Measurements from ENCODE around the gene TBC1D22A.
"Not testable (repeated sequence)": the region's sequence is repeated elsewhere in the genome, so short reads cannot be mapped to it uniquely, and the experiment has no call there.

The TBC1D22A gene

DNA sequence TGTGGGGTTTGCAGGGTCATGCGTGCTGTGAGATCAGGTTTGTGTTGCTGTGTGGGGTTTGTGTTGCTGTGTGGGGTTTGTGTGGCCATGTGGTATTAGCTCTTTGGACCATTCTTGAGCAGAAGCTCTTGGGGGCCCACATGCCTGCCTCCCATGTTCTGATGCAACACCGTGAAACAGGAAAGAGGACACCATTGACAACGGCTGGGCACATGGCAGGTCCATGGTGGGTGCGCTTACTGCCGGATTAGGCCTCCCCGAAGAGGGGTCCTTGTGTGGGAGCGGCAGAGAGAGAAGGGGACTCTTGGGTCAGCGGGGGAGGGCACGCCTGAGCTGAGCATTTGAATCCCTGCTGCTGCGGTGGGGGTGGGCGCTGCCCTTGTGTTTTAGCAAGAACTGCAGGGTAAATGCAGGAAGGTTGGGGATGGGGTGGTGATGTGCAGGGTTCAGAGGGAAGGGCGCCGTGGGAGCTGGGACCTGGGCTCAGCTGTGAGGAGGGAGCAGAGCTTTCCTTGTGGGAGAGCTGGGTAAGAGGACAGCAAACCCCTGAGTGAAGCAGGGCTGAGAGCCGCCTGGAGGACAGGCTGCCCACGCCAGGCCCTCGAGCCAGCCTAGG lies 361.5 kb downstream of the TBC1D22A start:
- no peak for DNase-seq (ENCODE audit: low spot score)

DNA sequence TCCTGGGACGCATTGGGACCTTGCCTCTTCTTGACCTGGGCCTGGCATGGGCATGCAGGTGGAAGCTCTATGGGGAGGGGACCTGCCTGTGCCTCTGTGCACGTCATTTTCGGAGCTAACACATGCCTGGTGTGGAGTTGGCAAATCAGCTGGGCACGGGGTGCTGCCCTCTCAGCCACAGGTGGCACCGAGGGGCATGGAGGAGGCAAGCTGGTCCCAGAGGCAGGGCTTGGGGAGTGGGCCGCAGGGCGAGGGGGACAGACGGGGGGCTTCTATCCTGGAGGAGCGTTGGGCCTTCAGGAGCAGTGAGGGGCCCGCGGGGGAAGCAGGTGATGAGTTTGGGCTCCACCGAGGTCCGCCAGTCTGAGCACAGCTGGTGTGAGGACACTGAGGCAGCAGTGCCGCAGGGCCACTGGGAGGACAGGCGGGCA lies 362.0 kb downstream of the TBC1D22A start:
- no peak for DNase-seq (ENCODE audit: low spot score)

DNA sequence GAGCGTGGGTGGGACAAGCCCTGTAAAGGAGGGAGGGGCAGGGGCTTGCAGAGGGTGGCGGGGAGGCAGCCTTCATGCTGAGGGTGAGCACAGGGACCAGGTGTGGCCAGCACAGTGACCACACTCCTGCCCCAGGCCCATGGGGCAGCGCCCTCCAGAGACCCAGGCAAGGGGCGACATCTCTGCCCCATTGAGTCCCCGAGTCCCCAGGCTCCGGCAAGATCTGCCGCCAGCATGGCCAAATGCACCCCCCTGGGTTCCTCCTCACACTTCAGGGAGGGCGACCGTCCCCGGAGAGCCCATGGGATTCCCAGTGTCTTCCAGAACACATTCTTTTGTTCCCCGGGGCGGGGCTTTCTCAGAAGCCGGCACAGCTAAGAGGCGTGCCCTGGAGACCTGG lies 362.5 kb downstream of the TBC1D22A start:
- DNase-seq (ENCODE audit: low spot score) = no peak

DNA sequence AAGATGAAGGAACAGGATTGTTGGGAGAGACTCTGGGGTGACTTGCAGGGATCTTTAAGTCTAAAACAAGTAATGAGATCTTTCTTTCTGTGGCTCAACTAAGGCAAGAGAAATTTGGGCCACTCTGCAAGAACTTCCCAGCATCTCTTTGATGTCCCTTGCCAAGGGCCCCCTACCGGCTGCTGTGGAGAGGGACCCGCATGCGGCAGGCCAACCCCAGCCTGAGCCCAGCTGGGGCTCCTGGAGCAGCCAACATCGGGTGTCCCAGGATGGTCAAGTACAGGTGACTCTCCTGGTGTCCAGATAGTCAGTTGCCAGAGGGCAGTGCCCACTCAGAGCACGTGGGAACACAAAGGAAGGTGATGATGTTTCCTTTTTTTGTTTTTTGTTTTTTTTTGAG lies 363.2 kb downstream of the TBC1D22A start:
- DNase-seq (ENCODE audit: low spot score) = no peak

DNA sequence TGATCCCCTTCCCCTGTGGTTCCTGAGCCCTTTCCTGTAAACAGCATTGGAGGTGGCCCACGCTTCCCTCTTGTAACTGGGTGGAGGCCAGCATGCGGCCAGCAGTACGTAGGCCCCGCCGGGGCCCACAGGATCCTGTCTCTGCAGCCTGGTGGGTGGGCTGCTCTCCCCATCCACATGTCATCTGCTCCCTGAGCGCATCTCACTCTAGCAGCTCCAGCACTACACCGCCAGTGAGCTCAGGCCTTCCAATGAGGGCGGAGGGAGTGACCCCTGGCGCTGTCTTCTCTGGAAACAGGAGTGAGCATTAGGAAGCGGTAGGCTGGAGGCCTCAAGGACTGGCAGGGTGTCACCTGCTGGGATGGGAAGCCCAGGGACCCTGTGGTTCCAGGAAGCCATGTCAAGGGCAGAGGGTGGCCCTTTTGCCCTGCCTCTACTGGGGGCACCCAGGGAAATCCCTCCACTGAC lies 363.9 kb downstream of the TBC1D22A start:
- DNase-seq (ENCODE audit: low spot score) = no peak

DNA sequence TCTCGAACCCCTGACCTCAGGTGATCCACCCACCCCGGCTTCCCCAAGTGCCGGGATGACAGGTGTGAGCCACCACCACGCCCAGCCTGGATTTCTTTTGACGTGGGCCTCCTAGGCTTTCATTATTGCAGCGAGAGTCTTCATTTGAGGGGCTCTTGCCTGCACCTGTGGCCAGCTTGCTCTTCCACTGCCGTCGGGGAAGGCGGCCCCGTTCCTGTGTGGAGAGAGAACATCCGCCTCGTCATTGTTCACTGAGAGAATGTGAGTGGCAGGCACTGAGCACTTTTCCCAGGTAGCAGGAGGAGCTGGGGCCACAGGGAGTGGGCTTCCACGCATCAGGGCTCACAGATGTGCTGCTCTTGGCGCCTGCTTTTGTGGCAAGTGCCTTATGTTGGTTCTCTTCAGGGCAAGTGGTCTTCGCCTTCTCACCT lies 365.0 kb downstream of the TBC1D22A start:
- no peak for DNase-seq (ENCODE audit: low spot score)

DNA sequence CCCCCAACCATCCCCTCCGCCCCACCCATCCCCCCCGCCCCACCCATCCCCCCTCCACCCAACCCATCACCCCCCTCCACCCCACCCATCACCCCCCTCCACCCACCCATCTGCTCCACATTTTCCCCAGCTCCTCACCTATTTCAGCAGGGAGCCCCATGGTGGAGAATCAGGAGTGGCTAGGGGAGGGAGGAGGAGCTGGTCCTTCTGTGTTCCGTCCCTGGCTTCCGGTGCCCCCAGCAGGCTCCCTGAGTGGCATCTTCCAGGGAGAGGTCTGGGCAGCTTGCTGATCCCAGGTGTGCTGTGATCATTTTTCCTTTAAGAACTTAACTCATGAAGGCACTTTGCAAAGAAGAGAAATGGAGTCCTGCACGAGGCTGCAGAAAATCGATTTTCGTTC lies 365.8 kb downstream of the TBC1D22A start:
- no peak for DNase-seq (ENCODE audit: low spot score)

DNA sequence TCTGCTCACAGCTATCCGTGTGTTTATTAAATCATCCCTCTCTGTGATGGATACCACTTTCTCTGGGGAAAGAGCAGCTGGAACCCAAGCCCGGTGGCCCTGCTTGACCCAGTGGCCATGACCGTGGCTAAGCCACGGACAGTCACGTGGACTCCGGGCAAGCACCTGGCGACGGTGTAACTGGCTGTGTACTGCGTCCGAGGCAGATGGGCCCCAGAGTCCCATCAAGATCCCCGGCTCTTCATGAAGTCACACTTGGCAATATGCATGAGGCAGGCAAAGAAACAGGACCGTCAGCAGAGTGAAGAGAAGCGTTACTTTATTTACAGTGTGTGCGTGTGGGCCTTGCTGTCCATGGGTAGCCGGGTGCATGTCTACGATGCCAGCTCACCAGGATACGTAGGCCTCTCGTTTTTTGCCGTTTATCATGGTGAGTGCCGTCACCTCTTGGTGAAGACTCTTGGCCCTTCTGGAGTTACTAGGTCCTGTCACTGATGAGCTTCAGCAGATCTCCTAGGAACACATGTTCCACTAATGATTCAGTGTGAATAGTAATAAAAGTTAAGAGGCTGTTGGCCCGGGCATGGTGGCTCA lies 366.3 kb downstream of the TBC1D22A start:
- DNase-seq (ENCODE audit: low spot score) = no peak

DNA sequence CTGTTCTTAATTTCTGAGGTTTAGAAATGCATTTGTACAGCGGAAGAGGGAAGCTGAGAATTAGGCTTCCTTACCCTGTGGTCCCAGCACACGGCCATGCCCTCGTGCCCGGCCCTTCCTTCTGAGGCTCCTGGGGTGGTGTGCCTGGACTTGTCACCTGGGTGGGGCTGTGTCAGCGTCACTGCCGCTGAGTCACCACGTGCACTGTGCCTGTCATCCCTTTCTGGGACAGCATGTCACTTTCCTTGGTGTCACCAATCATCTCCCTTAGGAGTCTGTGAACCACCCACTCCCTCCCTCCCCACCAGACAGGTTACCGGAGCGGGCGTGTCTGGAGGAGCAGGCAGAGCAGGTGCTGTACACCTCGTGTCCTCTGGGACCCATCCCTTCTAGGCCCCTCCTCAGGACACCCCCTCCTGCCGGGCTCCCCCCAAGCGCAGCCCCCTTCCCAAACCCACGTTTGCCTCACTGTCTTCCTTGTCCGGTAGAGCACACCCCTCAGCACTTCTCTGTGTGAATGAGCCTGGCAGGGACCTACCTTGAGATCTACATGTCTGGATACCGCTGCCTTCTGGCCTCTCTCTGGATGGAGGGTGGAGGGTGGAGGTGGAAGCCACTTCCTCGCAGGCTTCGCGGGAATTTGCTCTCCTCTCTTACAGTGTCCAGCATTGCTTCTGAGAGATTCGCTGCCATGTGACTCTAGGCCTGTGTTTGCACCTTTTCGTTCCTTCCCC lies 367.6 kb downstream of the TBC1D22A start:
- peak; percentile 8 for DNase-seq (ENCODE audit: low spot score)

DNA sequence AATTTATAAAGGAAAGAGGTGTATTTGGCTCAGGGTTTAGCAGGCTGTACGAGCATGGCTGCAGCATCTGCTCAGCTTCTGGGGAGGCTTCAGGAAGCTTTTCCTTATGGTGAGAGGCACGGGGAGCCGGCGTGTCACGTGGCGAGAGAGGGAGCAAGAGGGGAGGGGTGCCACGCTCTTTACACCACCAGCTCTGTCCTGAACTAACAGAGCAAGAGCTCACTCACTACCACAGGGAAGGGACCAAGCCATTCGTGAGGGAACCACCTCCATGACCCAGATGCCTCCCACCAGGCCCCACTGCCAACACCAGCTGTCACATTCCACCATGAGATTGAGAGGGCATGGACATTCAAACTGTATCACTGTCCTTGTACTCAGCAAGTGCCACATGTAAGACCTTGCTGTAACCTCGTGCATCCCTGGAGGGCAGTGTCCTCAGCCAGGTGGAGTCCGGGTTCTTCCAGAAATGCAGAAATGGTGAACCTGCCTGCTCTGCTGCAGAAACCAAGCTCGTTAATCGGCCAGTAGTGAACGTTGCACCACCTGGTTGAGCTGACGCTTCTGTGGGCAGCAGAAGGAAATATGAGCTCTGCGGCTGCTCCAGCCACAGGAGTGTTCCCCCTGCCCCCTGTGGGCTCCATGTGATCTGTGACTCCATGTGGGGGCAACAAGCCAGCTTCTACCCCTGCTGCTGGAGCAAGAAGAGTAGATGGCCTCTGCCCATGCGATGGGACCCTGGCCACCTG lies 368.6 kb downstream of the TBC1D22A start:
- DNase-seq (ENCODE audit: low spot score) = no peak

DNA sequence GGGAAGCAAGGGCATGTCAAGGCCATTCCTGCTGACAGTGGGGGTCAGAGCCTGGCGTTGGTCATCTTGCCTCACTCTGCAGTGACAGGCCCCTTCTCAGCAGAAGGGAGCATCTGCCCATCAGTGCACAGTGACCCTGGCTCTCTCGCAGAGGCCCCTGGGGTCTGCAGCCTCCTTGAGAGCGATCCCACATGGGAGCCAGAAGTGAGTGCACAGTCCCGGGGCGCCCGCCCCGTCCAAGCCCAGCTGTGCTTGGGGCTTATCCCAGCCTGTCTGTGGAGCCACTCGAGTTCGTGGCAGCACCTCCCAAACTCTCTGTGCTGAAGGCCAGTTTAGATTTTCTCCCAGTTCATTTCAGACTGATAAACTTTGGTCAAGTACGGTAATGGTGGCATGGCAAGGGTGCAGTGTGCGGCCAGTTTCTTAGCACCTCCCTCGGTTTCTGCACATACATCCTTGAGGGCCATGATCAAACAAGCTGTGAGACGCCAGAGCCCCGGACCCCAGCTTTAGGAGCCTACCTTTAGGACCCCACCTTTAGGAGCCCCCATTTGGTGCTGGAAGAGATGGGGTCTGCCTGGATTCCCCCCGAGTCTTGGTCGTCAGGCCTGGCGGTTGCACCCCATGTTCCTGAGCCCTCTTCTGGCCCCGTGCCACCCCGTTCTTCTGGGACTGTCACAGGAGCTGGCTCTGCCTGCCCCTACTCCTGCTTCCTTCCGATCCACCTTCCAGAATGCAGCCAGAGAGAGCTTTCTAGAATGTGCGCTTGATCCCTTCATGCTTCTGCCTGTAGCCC lies 369.4 kb downstream of the TBC1D22A start:
- DNase-seq (ENCODE audit: low spot score) = no peak

DNA sequence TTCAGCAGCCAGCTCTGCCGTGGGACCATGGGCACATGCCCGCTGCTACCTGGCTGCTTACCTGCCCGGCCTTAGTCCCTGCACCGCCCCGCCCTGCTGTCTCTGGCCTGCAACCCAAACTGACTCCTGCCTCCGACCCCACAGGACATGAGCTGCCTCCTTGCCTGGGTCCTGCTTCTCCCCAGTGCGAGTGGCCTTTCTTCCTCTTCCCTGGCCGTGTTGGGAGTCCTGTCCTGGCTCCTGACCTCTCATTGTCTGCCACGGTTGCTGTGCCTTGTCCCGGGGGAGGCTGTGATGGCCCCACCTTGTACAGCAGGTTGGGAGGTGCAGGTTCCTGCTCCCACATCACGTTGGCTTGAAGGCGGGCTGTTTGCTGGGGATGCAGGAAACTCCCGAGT lies 370.0 kb downstream of the TBC1D22A start:
- no peak for DNase-seq (ENCODE audit: low spot score)

DNA sequence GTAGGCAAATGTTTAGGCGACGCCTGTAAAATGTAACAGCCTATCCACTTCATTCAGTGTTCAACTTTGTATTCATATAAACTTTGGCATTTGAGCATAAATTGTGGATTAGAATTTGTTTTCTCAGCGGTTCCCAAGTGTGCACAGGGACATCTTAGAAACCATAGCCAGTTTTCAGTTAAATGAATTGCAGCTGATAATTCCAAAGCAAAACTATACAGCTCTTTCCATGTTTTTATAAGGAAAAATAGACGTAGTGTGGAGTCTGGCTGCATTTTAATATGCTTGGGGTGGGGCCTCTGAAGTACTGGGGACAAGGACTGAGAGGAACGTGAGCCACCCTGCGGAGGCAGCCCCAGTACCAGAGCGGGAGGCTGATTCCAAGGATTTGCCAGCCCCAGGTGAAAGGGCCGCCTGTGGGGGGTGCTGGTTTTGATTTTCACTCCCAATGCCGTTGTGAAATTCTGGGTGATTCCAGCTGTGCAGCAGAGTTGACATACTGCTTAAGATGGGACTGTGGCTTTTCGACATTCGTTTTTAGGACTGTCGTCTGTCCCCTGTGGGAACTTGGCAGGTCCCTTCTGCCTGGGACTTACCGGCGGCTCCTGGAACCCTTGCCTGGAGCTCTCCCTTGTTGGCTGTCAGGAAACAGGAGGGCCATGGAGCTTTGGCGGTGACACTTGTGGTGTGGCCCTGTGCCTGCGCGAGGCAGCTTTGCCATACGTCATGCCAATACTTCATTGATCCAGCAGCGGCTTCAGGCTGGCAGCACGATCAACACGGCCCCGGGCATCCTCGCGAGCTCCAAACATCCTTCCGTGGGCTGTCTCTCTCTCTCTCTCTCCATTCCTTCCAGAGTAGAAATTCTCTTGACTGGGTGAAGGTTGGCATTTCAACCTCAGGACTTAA lies 370.9 kb downstream of the TBC1D22A start:
- no peak for DNase-seq (ENCODE audit: low spot score)

DNA sequence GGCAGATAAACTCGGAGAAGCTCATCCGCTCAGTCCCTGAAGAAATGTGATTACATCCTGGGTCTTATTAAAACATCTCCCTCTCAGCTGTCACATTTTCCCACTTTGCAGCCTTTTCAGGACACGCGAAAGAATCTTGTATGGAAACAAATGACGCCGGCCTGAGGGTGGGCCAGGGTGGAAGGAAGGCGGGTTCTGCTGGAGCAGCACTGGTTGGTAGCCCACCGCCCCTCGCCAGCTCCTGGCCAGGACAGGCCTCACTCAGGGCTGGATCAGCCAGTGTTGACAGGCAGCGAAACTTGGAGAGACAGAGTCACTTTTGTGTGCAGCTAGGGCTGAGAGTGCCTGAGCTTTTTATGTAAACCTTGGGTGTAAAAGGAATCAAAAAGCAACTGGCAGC lies 371.8 kb downstream of the TBC1D22A start:
- DNase-seq (ENCODE audit: low spot score) = no peak

DNA sequence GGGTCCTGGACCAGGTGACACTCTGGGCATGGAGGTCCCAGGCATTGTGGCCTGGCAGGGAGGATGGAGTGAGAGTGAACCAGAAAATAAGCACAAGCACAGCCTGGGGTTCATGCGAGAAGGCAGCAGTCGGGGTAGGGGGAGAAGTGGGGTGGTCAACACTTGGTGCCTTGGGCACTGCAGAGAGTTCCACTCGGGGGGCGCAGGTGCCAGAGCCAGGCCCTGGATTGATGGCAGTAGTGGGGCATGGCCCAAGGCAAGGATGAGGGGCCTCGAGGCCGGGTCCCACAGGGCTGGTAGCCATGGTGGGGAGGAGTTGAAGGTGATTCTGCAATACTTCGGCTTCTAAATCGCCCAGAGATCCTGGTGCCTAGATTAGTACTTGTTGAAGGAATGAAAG lies 372.9 kb downstream of the TBC1D22A start:
- DNase-seq (ENCODE audit: low spot score) = no peak

DNA sequence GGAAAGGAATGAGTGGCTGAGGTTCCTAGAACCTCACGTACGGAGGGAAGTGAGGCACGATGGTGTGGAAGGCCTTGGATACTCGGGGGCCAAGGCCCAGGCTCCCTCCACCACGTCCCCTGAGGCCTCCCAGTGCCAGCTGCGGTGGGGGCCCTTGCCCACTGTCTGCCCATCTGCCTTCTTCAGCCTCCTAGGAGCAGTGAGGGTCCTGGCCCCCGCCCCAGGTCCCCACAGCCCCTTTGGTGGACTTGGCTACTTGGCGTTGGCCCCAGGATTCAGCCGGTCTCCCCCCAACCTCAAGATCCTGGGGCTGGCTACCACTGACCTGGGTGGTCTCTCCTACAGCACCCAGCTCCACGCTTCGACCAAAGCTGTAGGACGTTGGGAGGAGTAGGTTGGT lies 373.6 kb downstream of the TBC1D22A start:
- no peak for DNase-seq (ENCODE audit: low spot score)

DNA sequence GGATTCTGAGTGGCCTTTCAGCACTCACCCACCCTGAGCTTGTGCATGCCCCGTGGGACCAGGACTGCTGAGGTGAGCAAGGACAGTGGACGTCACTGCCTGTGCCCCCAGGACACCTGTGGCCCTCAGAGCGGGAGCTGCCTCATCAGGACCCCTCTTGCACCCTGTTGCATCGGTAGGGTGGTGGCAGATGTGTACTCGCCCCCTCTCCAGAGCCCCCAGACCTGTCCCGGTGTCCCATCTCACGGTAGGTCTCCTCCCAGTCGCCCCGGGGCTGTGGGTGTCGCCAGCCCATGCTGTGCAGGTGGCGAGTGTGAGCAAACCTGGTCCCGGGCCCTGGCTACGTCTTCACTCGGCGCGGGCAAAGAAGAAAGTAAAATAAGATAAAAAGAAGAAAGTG lies 374.2 kb downstream of the TBC1D22A start:
- DNase-seq (ENCODE audit: low spot score) = no peak

DNA sequence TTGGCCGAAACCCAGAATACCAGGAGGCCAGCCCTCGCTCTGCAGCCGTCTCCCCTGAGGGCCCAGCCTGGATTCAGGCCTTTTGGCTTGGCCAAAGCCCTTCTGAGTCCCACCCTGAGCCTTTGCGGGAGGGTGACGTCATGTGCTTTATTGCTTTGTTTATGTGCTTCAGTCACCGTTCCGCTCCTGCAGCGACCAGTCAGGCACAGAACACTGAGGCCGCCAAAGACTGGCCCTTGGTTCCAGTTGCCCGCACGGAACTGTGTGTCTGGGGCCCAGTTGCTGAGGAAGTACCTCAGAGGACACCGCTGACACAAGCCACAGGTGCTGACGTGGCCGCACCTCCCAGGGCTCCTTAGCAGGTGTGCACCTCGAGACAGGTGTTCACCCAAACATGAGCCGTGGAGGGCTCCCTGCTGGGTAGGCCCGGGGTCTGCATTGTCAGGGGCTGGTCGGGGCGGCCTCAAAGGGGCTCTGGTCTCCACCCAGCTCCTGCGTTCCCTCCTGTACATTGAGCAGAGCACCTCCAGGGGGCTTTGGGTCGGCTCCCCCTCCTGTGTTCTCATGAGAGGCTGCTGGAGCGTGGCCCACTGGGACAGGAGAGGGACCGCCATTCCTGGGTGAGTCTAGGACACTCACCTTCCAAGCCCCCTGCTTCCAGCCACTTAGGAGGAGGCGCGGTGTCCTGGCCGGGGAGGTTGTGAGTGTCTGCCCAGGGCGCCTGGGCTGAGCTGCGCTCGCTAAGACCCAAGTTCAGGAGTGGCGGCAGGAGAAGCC lies 376.8 kb downstream of the TBC1D22A start:
- no peak for DNase-seq (ENCODE audit: low spot score)

DNA sequence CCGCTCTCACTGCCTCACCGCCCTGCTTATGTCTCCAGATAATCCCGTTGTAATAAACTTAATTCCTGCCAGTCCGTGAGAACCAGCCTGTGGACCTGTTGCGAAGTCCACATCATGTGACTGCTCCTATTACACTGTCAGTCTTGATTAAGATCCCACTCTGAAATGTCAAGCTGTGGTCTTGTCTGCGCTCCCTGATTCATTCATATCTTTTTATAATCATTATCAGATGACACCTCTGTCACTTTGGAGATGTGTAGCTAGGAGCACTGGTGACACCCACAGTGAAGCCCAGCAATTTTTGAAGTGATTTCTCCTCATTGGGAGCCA lies 377.3 kb downstream of the TBC1D22A start:
- no peak for DNase-seq (ENCODE audit: low spot score)

DNA sequence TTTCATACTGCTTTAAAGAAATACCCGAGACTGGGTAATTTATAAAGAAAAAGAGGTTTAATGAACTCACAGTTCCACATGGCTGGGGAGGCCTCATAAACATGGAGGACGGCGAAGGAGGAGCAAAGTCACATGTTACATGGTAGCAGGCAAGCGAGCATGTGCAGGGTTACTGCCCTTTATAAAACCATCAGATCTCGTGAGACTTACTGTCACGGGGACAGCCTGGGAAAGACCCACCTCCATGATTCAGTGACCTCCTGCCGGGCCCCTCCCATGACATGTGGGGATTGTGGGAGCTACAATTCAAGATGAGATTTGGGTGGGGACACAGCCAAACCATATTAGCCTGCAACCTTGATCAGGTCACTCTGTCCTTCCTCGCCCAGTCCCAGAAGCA lies 378.5 kb downstream of the TBC1D22A start:
- not testable (repeated sequence) for DNase-seq (ENCODE audit: low spot score)

All from activated CD4-positive, alpha-beta T cell treated with anti-CD3 and anti-CD28 coated beads, Interleukin-2, Interleukin-4, amounts not matched to agents 100 ng/mL and 50 ng/mL, durations not matched to agents 16 hours and 8 hours (primary cell).